Non-pigmented ciliary epithelial cell (primary cell): ENCODE data around the gene RFTN1.

Source experiments
- DNase-seq: peaks from one replicate; pipeline ENCODE4 v3.0.0-alpha.2; 2010; ENCODE audit warnings: low read depth

Gene RFTN1

DNA sequence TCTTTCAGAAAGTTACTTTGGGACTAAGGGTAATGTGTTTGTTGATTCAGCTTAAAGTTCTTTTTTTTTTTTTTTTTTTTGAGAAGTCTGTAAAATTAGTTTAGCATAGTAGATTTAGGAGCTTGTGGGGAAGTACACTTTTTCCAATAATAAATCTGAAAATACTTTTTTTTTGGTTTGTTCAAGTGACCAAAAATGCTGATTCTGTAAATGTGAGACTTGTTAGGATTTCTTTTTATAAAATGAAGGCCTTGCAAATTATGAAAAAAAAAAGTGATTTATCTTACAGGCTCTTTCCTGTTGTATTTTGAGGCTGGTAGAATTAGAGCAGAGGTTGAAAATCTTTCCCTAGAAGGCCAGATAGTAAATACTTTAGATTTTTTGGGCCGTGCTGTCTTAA lies 240.9 kb downstream of the RFTN1 start:
- no peak for DNase-seq

DNA sequence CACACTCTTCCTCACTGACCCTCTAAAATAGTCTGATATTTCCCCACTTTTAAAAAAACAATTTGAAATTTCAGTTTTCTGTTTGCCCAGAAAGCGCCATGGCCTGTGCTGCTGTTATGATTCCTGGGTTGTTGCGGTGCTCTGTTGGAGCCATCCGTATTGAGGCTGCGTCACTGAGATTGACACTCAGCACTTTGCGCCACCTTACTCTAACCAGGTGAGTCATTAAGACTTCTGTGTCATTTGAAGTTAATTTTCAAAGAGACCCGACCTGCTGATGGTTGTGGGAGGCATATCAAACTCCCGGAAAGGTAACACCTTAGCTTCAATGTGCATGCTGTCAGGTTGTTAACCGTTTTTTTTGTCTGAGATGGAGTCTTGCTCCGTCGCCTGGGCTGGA lies 242.6 kb downstream of the RFTN1 start:
- no peak for DNase-seq

DNA sequence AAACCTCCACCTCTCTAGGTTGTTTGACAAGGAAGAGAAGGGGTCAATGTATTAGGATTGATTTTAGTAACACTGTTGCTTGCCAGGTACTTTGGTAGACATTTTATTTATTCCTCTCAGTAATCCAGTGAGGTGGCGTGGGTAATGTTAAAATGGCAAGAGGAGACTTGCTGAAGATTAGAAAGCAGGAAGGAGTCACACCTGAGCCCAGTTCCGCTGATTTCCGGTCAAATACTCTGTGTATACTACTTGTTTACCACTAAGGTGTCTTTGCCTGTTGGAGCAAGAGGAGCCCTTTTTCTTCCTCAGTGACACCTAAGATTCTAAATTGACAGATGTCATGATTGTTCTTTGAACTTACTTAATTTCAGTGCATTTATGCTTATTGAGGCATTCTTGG lies 246.8 kb downstream of the RFTN1 start:
- no peak for DNase-seq
